Thyroid gland (tissue), 4 donors: ENCODE results near the gene CEP152. TPM values are rescaled to one million over a fixed set of nuclear protein-coding genes. Genes with fewer than 3 reads are reported as not detected.
"Not testable (repeated sequence)": the region's sequence is repeated elsewhere in the genome, so short reads cannot be mapped to it uniquely, and the experiment has no call there.

Source experiments
- DNase-seq, 2 donors: peaks; one replicate each; pipeline ENCODE4 v3.0.0-alpha.2; 2019
- H3K27ac ChIP-seq, 3 donors: fragments of 200-600 bp; sonication (generic); 1 replicate in 2 of 3; 2 replicates in 1 of 3; pipeline ENCODE4 v1.5.1; 2016 to 2019; ENCODE audit warnings: mild to moderate bottlenecking in 1 of 3, moderate library complexity in 1 of 3
- H3K27me3 ChIP-seq: fragments of 200-600 bp; sonication (generic); one replicate; pipeline ENCODE4 v1.5.1; 2019
- H3K36me3 ChIP-seq, 2 donors: fragments of 200-600 bp; sonication (generic); one replicate each; pipeline ENCODE4 v1.5.1; 2016 to 2019
- H3K4me1 ChIP-seq, 2 donors: fragments of 200-600 bp; sonication (generic); one replicate each; pipeline ENCODE4 v1.5.1; 2017 to 2019
- H3K4me3 ChIP-seq, 3 donors: fragments of 200-600 bp; sonication (generic); replicated peaks in 1 of 3; 1 replicate in 2 of 3; 2 replicates in 1 of 3; pipeline ENCODE4 v1.5.1; 2016; ENCODE audit warnings: mild to moderate bottlenecking in 1 of 3
- H3K9me3 ChIP-seq: fragments of 200-600 bp; sonication (generic); one replicate; pipeline ENCODE4 v1.5.1; 2017
- POLR2A ChIP-seq, 2 donors: fragments of 450-650 bp; IDR thresholded peaks; one replicate each; pipeline ENCODE4 v1.6.1; 2017; ENCODE audit warnings: antibody characterized with exemption in 2 of 2, mild to moderate bottlenecking in 2 of 2, moderate library complexity in 1 of 2
- WGBS, 2 donors: methylation state at CpG; one replicate each; pipeline ENCODE4 v1.1.5; 2017; 5-methylcytosine and 5-hydroxymethylcytosine counted together
- intact Hi-C: fragments of 100-400 bp; cut with DNase I; formaldehyde crosslinking; loops from one replicate; pipeline ENCODE4 v1.15.1; 2023
- total RNA-seq, 4 donors: library from RNA; depleted of rRNA; stranded (reverse); fragments of >200 nt; gene quantifications; one replicate each; pipeline ENCODE4 v1.2.3, GENCODE V29; 2016
- TF ChIP-seq, protein P1 (sequence below), 6 experiments: fragments of 200-600 bp in 3 of 6; fragments of 450-650 bp in 3 of 6; sonication (generic) in 3 of 6; IDR thresholded peaks; one replicate each; pipeline ENCODE4 v1.5.1; 2016 to 2019; ENCODE audit warnings: antibody characterized with exemption in 6 of 6, mild to moderate bottlenecking in 2 of 6, inconsistent platforms in 1 of 6, moderate library complexity in 1 of 6

The CEP152 gene
- total RNA-seq, 4 donors from 2014 or later = 5.5 to 7.7 (median 6.8) TPM

DNA sequence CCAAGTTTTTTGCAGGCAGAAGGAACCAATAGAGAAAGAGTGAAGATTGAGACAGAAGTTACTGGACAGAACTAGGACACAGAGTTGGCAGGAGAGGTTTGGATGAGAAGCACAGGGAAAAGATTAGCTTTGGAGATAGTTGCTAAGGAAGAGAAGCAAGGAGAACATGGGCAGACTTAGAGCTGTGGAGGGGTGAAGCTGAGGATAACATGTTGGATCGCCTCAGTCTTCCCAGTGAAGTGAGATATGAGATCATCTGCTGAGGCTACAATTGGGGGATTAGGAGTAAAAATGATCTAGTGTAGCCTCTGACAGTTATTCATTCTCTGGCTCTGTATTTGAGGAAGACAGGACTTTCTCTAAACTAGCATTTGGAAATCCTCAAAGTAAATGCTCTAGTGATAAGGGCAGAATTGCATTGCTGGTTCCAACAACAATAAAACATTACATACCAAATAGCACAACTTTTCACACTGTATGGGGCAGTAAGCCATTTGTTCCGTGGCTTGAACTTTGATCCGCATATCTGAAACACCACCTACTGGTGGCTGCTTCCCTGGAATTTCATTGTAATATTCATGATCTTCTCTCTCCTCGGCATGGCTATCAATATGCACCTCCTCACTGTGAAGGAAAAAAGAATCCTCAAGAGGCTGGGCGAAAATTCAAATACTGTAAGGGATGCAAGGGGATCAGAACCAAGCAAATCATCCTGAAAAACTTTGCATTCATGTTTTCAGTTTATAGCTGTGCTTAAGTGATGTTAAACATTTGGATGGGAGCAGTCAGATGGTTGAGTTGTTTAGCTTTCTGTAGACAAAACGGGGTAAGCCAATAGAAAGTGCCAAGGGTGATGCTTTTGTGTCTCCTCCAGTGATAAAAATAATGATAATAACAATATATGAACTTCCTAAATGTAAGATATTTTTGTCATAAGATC lies 44.9 kb upstream of the CEP152 start:
- Histone ChIP-seq H3K9me3 (no peaks in the 10 kb centered on the region), H3K36me3 (no peaks in the 10 kb centered on the region), H3K27me3 (no peaks in the 10 kb centered on the region), H3K4me1 (no peaks in the 10 kb centered on the region), H3K27ac (no peak overlapping the region), H3K4me3 (no peak overlapping the region)
- peak; percentile 36 to 41 for DNase-seq
- 23 to 28% methylated on average over 6 of the region's 6 CpGs for WGBS, 2 donors
- no peak for TF ChIP-seq POLR2A (IDR thresholded peaks at IDR 0.05)
- TF ChIP-seq, protein P1, sequence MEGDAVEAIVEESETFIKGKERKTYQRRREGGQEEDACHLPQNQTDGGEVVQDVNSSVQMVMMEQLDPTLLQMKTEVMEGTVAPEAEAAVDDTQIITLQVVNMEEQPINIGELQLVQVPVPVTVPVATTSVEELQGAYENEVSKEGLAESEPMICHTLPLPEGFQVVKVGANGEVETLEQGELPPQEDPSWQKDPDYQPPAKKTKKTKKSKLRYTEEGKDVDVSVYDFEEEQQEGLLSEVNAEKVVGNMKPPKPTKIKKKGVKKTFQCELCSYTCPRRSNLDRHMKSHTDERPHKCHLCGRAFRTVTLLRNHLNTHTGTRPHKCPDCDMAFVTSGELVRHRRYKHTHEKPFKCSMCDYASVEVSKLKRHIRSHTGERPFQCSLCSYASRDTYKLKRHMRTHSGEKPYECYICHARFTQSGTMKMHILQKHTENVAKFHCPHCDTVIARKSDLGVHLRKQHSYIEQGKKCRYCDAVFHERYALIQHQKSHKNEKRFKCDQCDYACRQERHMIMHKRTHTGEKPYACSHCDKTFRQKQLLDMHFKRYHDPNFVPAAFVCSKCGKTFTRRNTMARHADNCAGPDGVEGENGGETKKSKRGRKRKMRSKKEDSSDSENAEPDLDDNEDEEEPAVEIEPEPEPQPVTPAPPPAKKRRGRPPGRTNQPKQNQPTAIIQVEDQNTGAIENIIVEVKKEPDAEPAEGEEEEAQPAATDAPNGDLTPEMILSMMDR (IDR thresholded peaks at IDR 0.05) = peak in 4 of 6 experiments; percentile 55 to 75 (median 64)
- intact Hi-C loops = loop anchor here (5.0 kb wide), 1 partner anchor 498 kb away; no protein-coding TSS in a partner anchor

DNA sequence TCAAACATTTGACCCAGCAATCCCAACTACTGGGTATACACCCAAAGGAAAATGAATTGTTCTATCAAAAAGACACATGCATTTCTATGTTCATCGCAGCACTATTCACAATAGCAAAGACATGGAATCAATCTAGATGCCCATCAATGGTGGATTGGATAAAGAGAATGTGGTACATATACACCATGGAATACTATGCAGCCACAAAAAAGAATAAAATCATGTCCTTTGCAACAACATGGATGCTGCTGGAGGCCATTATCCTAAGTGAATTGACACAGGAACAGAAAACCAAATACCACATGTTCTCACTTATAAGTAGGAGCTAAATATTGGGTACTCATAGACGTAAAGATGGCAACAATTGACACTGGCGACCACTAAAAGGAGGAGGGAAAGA lies 43.6 kb upstream of the CEP152 start:
- H3K9me3 ChIP-seq, H3K4me1 ChIP-seq, H3K4me3 ChIP-seq, H3K36me3 ChIP-seq, H3K27me3 ChIP-seq, DNase-seq, H3K27ac ChIP-seq, intact Hi-C loops: not testable (repeated sequence)
- 95 to 96% methylated on average over 3 of the region's 3 CpGs for WGBS, 2 donors

DNA sequence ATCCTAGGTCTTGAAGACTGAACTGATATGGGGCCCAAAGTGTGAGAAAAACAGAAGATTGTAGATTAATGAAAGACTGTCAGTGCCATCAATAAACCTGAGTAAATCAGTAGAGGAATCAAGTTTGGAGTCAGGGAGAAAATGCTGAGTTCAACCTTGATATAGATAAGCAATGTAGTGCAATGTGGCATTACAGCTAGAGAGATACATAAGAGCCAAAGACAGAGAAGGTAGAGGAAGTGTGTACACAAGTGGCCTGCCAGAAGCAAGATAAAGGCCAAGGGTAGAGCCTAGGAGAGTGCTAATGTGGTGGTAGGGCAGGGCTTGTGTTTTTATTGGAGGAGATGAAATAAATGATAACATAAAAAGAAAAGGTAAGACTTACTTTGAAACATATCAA lies 41.1 kb upstream of the CEP152 start:
- H3K36me3 ChIP-seq = no peaks in the 10 kb centered on the region
- TF ChIP-seq POLR2A (IDR thresholded peaks at IDR 0.05) = no peak
- TF ChIP-seq, protein P1 (IDR thresholded peaks at IDR 0.05) = no peak
- H3K4me3 ChIP-seq = no peak overlapping the region
- no peak overlapping the region for H3K27ac ChIP-seq
- H3K4me1 ChIP-seq = no peaks in the 10 kb centered on the region
- intact Hi-C loops = no loop called here
- no peaks in the 10 kb centered on the region for H3K27me3 ChIP-seq
- H3K9me3 ChIP-seq = no peaks in the 10 kb centered on the region
- no peak for DNase-seq

DNA sequence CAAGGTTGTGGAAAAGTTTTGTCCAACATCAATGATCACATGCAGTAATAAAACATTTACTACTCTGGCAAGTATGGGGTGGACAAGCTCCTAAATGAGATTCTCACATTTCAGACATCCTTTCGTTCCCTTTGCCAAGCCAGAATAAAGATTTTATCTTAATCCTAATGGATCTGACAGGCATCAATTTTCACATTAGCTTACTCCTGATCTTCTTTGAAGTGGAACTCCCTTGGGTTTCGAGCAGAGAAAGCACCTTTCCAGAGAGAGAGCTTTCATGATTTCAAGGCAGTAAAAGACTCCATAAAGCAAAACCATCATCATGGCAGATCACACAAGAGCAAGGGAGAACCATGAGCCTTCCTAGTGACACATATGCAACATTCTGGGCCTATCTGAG lies 39.8 kb upstream of the CEP152 start:
- H3K4me1 ChIP-seq = no peaks in the 10 kb centered on the region
- no peak overlapping the region for H3K4me3 ChIP-seq
- DNase-seq = no peak
- no peak overlapping the region for H3K27ac ChIP-seq
- TF ChIP-seq POLR2A (IDR thresholded peaks at IDR 0.05) = no peak
- TF ChIP-seq, protein P1 (IDR thresholded peaks at IDR 0.05) = no peak
- WGBS, 2 donors = 90 to 97% methylated on average over 2 of the region's 2 CpGs
- no peaks in the 10 kb centered on the region for H3K27me3 ChIP-seq
- intact Hi-C loops = no loop called here
- H3K36me3 ChIP-seq = no peaks in the 10 kb centered on the region
- no peaks in the 10 kb centered on the region for H3K9me3 ChIP-seq

DNA sequence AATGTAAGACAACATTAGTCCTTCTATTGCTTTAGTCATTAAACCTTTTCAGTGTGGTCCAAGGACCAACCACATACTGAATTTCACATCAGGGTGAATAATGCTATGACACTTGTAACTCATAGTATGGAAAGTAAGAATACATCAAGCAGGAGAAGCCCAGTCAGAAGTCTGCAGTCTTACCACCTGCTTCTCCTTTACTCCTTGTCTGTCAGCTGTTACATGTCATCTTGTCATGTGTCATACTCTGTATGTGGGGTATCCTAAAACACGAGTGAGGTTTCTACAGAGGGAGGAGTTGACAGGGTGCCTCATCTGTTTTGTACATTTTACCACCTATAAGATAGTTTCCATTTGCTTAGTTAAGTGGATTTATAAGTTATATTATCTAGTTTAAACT lies 34.3 kb upstream of the CEP152 start:
- H3K27me3 ChIP-seq = no peaks in the 10 kb centered on the region
- TF ChIP-seq POLR2A (IDR thresholded peaks at IDR 0.05) = no peak
- TF ChIP-seq, protein P1 (IDR thresholded peaks at IDR 0.05) = no peak
- H3K36me3 ChIP-seq = no peaks in the 10 kb centered on the region
- no peak for DNase-seq
- H3K4me3 ChIP-seq = no peak overlapping the region
- 88 to 92% methylated on average over 1 of the region's 1 CpG for WGBS, 2 donors
- no peak overlapping the region for H3K27ac ChIP-seq
- intact Hi-C loops = no loop called here
- no peaks in the 10 kb centered on the region for H3K4me1 ChIP-seq
- no peaks in the 10 kb centered on the region for H3K9me3 ChIP-seq
